NAMALWA (cell line): ENCODE results near the gene GAB1.

Experiments
- DNase-seq: peaks from one replicate; pipeline ENCODE4 v3.0.0-alpha.2; 2015; ENCODE audit warnings: low spot score

The GAB1 gene

DNA sequence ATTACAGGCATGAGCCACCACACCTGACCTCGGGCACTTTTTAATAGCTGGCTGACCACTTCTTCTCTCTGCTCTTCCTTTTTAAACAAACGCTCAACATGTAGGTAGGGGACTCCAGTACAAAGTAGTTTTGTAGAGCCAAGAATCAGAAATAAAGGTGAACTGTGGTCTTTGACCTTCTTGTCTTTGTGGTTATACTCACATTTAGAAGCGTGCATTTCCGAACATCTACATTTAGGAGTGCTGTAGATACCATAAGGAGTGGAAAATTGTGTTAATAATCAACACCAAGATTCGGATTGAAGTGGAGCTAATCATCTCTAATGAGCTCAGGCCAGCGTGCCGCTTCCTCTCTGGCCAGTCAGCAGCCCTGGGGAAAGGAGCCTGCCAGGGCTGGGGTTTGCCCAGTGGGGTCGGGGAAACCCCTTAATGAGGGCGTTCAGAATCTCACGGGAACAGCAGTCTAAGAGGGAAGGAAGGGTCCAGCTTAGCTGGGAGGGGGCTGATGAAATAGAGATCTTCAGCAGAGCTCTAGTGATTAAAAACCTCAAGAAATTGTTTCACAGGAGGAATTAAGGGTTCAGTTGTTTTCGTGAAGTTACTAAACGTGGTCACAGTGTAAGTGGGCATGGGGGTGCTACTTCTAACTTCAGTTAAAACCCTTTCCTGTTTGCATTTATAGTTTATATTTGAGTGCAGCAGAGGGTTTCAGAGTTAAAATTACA, 81.2 kb downstream of the GAB1 start:
- peak; percentile 61 for DNase-seq

DNA sequence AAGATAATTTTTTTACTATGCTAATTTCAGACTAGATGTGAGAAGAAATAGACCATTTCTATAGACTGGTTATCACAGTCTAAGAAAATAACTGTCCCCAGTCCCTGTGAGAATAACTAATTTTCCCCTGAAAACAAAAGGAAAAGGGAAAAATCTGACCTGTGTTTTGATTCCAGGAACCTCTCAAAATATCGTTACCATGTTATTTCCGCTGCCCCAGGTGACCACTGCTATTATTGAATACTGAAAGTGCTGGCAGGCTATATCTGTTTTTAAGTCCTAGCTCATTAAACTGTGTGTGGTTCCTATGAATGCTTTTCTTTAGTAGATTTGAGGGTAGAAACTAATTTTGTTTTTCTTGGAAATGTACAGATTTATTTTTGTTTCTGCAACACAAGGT, 83.6 kb downstream of the GAB1 start:
- DNase-seq = peak; percentile 69

DNA sequence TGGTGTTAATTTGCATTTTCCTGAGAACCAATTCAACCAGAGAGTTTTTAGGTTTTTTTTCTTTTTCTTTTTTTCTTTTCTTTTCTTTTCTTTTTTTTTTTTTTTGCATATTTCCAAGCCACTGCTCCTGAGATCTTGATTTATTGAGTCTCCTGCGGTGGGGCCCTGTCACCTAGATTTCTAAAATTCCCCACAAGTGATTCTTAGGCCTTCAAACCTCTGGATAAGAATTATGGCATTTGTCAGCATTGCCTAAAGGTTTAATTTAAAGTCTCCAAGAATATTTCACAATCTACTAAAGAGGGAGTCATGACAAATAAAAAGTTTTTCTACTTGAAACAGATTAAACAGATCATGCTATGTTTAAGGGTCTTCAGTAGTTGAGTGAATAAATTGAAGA, 84.9 kb downstream of the GAB1 start:
- no peak for DNase-seq

DNA sequence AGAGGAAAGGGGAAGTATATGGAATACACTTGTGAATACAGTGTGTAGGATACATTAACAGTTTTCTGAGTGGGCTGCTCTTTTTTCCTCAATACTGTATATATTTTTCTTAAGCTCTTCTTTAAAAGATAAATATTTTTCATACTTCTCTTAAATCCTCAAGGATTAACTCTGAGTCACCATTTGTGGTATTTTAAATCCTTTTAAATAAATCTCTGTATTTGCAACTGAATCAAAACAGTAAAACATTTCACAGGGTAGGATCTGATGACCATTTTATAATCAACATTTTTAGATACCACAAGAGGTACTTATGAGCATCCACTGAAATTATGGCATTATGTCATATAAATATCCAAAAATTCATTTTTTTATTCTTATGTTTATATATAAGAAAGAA, 87.6 kb downstream of the GAB1 start:
- DNase-seq = no peak

DNA sequence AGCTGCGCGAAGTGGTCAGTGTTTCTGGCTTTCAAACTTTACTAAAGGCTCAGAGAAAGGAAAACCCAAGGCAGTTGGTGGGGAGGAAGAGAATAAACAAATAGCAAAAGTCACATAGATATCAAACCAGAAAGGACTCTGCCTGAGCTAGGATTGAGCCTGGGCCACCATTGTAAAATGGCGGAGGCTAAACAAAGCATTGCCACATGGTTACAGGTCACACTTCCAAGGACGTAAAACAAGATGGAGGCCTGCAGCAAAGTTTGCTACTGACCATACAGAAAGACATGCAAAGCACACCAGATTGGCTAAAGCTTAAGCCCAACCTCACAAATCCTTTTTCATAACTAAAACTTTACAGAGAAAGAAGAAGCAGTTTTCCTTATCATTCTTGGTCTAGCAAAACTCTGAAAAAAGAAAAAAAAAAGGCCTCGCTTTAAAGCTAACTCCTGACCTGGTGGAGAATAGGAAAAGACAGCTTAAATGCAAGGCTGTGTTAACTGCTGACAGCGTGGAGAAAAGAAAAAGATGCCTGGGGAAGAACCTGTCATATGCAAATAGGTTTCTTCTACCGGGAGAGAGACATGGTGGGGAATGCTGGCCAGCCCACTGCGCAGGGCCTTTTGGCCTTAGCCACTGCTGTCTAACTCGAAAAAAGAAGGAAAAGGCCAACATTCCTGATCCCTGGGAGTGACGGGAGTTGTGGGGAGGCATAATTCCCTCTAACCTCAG, 95.0 kb downstream of the GAB1 start:
- DNase-seq = no peak

DNA sequence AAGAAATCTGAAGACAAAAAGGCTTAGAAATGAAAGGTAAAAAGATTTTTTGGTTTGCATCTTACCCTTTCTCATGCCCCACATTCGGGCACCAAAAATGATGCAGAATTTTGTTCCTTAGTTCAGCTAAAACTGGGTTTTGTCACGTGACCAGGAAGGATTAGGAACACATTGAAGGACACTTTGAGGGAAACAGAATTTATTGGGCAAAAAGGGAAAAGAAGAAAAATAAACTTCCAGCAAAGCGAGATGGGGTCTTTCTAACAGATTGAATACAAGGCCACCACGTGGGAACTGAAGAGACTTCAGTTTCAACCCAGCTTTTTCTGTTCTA, 95.5 kb downstream of the GAB1 start:
- DNase-seq = no peak

DNA sequence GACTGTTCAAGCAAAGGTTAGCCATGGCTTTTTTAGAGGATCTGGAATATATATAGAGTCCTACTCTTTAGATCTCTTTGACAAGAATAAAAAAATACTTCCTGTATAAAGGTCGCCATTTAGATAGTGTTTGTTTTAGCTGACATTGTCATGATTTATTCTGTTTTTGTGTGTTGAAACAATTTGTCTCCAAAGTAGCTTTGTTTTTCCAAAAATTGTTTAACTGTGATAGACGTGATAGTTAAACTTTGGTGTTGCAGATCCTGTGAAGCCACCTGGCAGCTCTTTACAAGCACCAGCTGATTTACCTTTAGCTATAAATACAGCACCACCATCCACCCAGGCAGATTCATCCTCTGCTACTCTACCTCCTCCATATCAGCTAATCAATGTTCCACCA, 96.6 kb downstream of the GAB1 start:
- DNase-seq = no peak

DNA sequence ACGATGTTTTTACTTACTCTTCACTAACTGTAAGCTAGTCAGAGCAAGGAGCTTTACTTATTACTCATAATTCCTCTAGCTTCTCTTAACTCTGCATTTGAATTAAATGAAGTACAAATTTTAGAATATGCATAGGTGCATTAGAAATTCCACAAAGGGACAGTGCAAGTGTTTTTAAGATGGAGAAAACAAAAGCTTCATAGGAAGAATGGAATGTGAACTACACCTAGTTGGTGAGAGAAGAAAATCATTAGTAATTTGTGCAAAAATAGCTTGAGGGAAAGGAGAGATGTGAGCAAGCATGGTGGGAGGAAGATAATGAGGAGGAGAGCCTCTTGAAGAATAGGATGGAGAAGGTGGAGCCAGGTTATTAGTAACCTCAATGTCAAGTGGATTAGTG, 99.3 kb downstream of the GAB1 start:
- DNase-seq = no peak

DNA sequence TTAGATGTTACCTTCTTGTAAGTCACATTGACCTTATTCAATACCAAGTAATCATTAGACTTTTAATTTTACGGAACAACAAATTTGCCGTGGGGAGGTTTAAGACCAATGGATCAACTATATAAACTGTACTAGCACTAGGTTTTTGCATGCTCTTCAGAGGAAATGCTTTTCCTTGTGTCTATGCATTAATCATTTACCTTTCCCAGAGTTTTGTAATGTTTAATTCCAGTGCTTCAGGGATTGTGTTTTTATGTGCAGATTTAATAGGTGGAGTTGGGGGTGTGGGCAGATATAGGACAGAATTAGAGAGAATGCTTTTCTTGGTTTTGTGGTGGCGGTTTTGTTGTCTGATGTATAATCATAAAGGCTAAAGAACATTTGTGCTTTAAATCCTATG, 100.8 kb downstream of the GAB1 start:
- no peak for DNase-seq

DNA sequence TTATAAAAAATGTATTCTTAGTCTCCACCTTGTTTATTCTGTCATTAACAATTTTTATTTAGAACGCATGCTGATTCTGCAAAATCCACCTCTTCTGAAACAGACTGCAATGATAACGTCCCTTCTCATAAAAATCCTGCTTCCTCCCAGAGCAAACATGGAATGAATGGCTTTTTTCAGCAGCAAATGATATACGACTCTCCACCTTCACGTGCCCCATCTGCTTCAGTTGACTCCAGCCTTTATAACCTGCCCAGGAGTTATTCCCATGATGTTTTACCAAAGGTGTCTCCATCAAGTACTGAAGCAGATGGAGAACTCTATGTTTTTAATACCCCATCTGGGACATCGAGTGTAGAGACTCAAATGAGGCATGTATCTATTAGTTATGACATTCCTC, 101.3 kb downstream of the GAB1 start:
- no peak for DNase-seq

DNA sequence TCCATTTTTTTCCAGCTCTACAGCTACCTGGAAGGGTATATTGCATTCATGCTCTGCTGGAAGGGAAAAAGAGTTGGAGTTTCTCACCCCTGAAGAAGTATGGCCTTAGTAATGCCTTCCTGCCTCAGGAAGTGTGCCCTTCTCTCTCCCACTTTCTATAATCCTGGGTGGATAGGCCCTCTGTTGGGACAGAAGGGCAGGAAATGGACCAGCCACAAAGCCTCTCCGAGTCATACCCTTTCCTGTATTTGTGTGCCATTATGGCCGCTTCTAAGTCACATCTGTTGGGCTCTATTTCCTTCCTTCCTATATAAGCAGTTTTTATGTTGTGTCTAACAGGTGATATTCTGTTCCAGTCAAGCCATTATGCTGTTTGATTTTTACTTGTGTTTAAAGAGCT, 102.0 kb downstream of the GAB1 start:
- DNase-seq = no peak

DNA sequence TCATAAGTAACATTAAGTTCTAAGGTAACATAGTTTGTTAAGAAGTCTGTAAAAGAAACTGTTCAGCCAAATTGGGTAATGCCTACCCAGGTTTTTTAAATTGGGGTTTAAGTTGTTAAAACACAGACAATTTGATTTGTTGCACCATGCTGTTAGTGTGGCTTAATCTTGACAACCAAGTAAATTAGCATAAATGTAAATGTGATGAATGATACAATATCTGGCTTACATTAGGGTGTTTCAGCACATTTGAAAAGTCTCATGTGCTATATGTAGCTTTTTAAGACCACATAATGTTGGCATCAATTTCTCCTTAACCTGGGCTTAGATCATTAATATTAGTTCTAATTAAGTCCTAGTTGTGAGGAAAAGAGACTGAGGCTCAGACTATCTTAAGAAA, 104.4 kb downstream of the GAB1 start:
- DNase-seq = no peak

DNA sequence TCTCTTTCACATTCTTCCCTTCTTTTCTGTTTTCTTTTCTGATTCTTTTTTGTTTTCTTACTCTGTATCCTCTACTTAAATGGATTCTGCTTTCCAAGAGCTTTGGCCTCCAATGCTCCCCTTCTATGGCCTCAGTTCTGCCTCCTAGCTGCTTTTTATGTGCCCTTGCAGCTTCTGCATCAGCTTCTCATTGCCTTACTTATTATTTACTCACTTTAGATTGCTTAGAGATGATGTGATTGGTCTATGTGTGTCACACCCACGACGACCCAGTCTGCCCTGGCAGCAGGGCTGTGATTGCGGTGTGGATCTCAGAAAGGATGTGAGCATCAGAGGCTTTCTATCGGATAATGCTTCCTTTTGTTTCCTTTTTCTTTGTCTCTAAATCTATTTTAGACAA, 105.0 kb downstream of the GAB1 start:
- no peak for DNase-seq

DNA sequence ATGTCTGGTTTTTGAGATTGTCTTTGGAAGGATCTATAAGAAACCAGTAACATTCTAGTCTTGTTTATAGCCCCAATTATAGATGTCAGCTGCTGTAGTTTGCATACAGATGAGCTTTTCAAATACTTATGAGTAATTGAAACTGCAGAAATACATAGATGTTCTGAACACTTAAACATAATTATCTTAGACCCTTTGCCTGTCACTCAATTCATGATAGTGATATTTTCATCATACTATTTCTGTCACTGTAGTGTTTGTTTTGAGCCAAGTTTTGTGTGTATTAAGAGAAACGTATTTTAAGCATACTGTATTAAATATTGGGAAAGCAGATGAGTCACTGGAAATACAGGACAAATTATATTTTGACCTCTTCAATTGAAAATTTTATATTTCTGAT, 107.1 kb downstream of the GAB1 start:
- no peak for DNase-seq

DNA sequence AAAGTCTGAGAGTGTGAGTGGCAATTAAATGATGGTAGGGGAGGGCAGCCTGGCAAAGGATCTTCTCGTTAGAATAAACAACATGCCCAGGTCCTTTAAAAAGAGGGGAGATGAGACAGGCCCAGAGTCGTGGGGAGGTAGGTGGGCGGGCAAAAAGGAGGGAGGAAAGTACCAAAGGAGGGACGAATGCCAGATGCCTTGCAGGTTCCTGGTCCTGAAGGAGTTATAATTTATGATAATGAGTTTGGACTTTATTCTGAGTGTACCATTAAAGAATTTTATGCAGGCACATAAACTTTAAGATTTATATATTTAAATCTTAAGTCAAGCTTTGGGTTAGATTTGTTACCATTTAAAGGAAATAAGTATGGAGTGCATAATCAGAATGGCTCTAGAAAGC, 114.5 kb downstream of the GAB1 start:
- DNase-seq = no peak

DNA sequence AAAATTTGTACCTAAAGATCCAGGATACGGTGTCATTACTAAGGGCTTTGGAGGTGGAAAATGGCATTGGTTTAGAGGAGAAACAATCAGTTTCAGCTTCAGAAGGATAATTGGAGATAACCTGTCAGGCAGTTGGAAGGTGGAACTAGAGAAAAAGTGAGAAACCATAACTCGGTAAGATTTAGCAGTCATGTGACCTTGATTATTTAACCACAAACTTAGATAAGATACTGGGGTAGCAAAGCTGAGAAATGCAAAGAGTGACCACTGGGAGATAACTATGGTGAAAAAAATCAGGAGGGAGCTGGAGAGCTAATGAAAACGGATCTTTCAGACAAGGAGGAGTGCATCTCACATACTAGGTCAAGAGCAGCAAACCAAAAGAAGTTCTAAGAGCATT, 118.5 kb downstream of the GAB1 start:
- DNase-seq = no peak

DNA sequence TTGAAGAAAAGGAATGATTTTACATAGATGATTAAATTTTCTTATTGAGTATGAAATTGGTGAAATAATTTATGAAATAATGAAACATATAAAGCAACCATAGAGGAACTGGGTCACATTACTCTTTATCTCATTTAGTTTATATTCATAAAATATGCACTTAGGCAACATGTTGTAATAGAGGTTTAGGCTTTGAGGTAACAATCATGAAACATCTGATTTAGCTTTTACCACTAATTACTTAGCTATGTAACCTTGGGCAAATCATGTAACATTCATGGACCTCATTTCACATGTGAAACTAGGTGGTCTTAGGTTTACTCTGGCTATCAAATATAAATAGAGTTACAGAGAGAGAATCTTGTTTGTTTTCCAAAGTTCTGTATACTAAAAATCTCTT, 122.3 kb downstream of the GAB1 start:
- no peak for DNase-seq

DNA sequence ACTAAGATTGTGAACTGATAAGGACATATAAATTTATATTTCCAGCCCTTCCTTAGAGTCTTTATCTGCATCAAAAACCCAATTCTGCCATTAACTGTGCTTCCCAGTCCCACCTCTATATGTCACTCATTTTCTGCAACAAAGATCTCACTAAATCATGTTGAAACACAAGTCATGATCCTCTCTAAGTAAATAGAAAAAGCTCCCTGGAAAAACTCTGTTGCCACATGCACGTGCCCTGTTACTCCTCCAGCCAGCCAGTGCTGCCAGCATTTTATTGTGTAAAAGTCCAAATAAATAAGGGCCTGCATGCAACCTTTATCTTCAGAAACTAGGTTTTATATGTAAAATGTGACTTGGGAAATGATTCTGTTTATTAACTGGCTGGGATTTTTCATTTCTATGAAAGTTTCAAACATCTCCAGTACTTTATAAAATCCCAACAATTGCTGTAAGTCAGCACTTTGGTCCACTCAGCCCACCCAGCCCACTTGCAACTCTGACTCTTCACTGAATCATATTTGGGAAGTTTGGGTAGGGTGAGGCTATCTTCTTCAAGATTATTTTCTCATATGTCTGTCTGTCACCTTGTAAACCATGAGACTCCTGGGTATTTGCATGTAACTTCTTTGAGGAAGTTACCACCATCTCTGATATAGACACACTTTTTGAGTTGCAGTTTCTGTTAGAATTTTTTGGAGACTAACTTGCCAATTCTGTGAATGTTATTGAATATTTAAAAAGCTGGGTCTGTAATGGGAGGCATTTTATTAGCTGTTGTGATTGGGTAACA, 136.9 kb downstream of the GAB1 start:
- DNase-seq = peak; percentile 49

DNA sequence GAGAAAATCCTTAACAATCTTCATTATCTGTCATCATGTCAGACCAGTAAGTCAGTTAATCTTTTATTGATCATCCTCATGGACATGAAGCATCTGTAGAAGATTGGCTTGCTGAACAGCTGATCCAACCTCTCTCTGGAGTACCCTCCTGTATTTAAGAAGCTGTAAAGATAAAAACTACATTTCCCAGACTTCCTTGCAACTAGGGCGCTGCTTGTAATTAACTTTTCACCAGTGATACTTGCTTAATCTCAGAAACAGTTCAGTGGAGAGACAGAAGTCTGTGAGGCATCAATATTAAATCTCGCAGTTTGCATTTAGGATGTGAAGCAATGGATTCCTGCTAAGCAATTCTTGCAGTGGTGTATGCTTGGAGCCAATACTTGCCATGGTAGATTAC, 140.8 kb downstream of the GAB1 start:
- no peak for DNase-seq

DNA sequence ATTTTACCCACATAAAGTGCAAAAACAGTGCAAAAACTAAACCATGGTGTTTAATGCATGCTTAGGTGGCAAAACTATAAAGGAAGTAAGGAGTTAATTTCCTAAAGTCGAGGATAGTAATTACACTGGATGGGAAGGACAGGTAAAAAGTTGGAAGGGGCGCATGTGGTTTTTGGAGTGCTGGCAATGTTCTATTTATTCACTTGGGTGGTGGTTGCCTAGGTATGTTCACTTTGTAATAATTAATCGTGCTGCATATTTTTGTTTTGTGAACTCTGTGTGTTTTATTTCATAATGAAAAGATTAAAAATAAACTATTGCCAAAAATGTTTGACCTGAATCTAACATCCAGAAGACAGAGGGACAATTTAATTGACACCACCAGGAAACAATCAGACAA, 144.7 kb downstream of the GAB1 start:
- no peak for DNase-seq

DNA sequence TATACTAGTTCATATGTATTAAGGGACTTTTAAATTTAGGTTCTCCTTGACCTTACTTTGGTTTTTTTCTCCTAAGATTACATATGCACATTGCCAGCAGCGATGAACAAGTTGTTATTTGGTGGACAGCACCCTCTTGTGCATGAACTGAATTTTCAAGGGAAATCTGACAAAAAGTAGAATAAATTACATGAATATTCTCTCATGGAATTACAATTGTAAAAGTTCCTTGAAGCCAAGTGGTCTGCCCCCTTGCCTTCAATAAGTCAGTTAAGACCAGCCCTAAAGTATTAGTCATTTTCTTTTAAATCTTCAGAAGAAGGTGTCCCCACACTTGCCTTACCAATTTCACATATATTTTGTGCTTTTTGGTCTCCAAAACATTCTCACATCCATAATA, 146.2 kb downstream of the GAB1 start:
- peak; percentile 84 for DNase-seq

DNA sequence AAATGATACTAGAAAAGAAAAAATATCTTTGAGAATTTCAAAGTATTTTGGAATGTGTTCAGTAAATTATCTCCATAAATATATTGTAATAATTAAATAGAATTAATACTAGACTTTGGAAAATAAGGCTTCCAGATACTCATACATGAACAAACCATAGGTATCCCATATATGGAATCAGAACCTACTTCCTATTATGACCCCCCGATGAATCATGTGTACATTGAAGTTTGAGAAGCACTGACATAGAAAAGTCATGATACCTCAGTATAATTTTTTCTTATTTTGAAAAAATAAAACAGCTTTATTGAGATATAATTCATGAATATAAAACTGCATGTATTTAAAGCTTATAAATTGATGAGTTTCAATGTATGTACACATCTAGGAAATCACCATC, 149.6 kb downstream of the GAB1 start:
- no peak for DNase-seq

DNA sequence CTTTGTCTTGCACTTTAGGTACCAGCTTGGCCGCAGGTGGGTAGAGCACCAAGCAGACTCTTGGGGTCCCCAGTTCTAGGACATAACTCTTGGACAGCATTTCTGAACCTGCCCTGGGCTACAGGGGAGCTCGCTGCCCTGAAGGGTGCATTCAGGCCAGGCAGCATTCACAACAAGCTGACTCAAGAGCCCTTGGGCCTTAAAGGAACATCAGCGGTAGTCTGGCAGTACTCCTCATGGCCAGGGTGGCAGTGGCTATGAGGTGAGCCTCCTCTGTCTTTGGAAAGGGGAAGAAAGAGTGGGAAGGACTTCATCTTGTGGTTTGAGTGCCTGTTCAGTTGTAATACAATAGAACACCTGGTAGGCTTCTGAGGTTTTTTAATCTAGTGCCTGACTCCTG, 152.0 kb downstream of the GAB1 start:
- no peak for DNase-seq
